Measurements from ENCODE around the gene ATP11A. TPM values are rescaled to one million over a fixed set of nuclear protein-coding genes. Genes with fewer than 3 reads are reported as not detected.

ATP11A gene
- total RNA-seq, 1 experiment from 2014 or later: 65.3 TPM

- no peak overlapping the region for H3K23ac ChIP-seq (ENCODE audit: insufficient read length, low read depth, low read length)
- H3K4ac ChIP-seq (ENCODE audit: low read depth, low read length): no peak overlapping the region
- no peak overlapping the region for H3K56ac ChIP-seq (ENCODE audit: insufficient read length, low read depth, low read length)
- H3K27me3 ChIP-seq (ENCODE audit: insufficient read depth, low read length): no peaks in the 10 kb centered on the region
- Mint-ChIP-seq H3K4me3 (no peak overlapping the region; a peak in 1 of 5 replicates), H3K36me3 (ENCODE audit: insufficient read depth in 1 of 3, low read depth in 3 of 3) (peaks cover 0 to 2% (median 0%) of the 10 kb centered on the region in 3 experiments; a peak in 3 of 7 replicates), H3K27ac (peak overlapping the region; percentile 44 to 73 (median 60); a peak in 3 of 7 replicates), H3K4me1 (peaks cover 40 to 62% of the 10 kb centered on the region in 2 experiments), H3K27me3 (ENCODE audit: low read depth) (no peaks in the 10 kb centered on the region; the same call in 1 of the 2 replicates), H3K9me3 (no peaks in the 10 kb centered on the region)
- H4K5ac ChIP-seq (ENCODE audit: insufficient read length, low read depth, low read length): no peak overlapping the region
- no peak overlapping the region for H2AFZ ChIP-seq (ENCODE audit: low read length)
- H3K79me1 ChIP-seq (ENCODE audit: insufficient read depth, low read depth, low read length, poor library complexity, severe bottlenecking): no peaks in the 10 kb centered on the region
- DNase-seq: no peak
- no peak overlapping the region for H2BK12ac ChIP-seq (ENCODE audit: insufficient read length, low read depth, low read length)
- no peak overlapping the region; the same call in 1 of the 2 replicates for H3K14ac ChIP-seq (ENCODE audit: insufficient read depth, low read length)
- no peaks in the 10 kb centered on the region for H3K23me2 ChIP-seq (ENCODE audit: insufficient read length, low read depth, low read length, poor library complexity, severe bottlenecking)
- no peaks in the 10 kb centered on the region for H4K20me1 ChIP-seq (ENCODE audit: control insufficient read depth, insufficient read depth, insufficient read length)
- H3K18ac ChIP-seq (ENCODE audit: insufficient read length, low read depth, low read length): no peak overlapping the region
- H3T11ph ChIP-seq (ENCODE audit: low read length): no peak overlapping the region
- H2BK120ac ChIP-seq (ENCODE audit: low read depth, low read length, poor library complexity, severe bottlenecking): no peak overlapping the region
- WGBS (ENCODE audit: extremely low coverage, insufficient read length, low lambda C conversion rate): no CpG with 5 or more reads among the region's 20 CpGs
- H2BK5ac ChIP-seq (ENCODE audit: insufficient read length, low read length): no peak overlapping the region
- no peak overlapping the region for H2BK15ac ChIP-seq (ENCODE audit: low read depth, low read length)
- H3K4me2 ChIP-seq (ENCODE audit: insufficient read depth, insufficient read length, low read length): no peak overlapping the region
- no peaks in the 10 kb centered on the region; the same call in 1 of the 2 replicates for H3K79me2 ChIP-seq (ENCODE audit: insufficient read depth, low read length)
- H3K9me3 ChIP-seq (ENCODE audit: control insufficient read depth, low read depth, low read length): no peaks in the 10 kb centered on the region
- H4K8ac ChIP-seq (replicated peaks; ENCODE audit: insufficient read length, low read depth, low read length): no peak overlapping the region
- 0 out of 2 replicates have a peak, but pooled peaks cover 3% of the 10 kb centered on the region for H3K4me1 ChIP-seq (ENCODE audit: insufficient read depth, low read length)
- no peak overlapping the region for H2AK5ac ChIP-seq (ENCODE audit: insufficient read length, low read length)
- TF ChIP-seq, protein P1, sequence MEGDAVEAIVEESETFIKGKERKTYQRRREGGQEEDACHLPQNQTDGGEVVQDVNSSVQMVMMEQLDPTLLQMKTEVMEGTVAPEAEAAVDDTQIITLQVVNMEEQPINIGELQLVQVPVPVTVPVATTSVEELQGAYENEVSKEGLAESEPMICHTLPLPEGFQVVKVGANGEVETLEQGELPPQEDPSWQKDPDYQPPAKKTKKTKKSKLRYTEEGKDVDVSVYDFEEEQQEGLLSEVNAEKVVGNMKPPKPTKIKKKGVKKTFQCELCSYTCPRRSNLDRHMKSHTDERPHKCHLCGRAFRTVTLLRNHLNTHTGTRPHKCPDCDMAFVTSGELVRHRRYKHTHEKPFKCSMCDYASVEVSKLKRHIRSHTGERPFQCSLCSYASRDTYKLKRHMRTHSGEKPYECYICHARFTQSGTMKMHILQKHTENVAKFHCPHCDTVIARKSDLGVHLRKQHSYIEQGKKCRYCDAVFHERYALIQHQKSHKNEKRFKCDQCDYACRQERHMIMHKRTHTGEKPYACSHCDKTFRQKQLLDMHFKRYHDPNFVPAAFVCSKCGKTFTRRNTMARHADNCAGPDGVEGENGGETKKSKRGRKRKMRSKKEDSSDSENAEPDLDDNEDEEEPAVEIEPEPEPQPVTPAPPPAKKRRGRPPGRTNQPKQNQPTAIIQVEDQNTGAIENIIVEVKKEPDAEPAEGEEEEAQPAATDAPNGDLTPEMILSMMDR (conservative IDR thresholded peaks at IDR 0.05): no peak
- H3K9ac ChIP-seq (ENCODE audit: extremely low read depth, insufficient read length, low read length): no peak overlapping the region
- H3K27ac ChIP-seq (ENCODE audit: insufficient read length, low read depth, low read length): no peak overlapping the region
- H2BK20ac ChIP-seq (ENCODE audit: low read depth, low read length, poor library complexity, severe bottlenecking): no peak overlapping the region
- no peak overlapping the region for H4K91ac ChIP-seq (ENCODE audit: insufficient read length, low read depth, low read length)
Observed at GRCh38 chr13:112771139-112771876, 81.5 kb downstream of the ATP11A start.

All from H9 (cell line).